Measurements from ENCODE around the gene ZNF570.

The ZNF570 gene

DNA sequence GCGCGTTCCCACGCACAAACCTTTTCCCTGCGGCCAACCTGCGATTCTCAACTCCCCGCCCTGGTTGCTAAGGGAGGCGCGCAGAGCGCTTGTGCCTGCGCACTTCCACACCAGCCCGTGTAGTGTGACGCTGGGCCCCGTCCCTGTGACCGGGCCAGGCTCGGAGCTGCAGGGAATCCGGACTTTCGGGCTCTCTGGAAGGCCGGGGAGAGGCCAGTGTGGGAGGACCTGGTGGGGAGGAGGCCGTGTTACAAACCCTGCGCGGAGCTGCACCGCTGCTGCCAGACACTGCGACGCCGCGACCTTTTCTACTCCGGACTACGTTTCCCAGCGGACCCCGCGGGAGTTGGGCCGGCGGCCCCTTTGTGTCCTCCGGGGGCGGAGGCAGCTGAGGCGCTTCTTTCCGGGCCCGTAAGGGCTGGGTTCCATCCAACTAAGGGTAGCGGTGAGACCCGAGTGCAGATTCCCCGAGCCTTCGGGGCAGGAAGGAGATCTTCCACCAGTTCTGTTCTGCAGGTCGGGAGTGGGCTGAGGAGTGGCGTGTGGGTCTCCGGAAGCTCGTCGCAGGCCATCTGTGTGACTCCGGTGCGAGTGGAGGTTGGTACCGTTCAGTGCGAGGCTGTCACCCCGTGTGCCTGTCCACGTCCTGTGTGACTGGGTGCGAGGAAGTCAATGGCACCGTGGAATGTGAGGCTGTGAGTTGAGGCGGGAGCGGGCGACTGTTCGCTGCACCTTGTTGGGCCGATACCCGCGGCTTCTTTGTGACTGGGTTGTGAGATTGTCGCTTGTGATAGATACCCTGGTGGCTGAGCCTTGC is at the start of gene ZNF570:
Gene ZNF570 (plus strand): TSS at position 396 of the 817 bp plus-strand sequence. CDS start 999 bp downstream, outside the sequence.
- DNase-seq (ENCODE audit: low spot score) = no peak

DNA sequence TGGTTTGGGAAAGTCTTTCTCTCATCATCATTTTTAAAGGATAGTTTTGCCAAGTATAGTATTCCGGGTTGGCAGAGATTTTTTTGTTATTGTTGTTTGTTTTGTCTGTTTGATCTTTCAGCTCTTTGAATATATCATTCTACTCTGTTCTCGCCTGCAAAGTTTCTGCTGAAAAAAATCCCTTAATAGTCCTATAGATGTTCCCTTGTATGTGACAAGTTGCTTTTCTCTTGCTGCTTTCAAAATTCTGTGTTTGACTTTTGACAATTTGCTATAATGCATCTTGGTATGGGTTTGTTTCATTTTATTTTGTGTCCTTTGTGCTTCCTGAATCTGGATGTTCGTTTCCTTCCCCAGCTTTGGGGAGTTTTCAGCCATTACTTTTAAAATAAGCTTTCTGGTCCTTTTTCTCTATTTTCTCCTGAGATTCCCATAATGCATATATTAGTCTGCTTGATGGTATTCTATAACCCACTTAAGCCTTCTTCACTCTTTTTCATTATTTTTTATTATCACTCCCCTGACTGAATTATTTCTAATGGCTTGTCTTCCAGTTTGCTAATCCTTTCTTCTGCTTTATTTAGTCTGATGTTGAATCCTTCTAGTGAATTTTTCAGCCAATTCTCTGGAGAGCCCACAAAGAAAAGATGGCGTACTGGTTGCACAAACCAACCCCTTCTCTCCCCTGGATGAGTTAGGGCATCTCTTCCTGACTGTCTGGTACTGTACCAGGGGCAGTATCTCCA is 16.5 kb upstream of the ZNF570 start:
- DNase-seq (ENCODE audit: low spot score) = no peak

DNA sequence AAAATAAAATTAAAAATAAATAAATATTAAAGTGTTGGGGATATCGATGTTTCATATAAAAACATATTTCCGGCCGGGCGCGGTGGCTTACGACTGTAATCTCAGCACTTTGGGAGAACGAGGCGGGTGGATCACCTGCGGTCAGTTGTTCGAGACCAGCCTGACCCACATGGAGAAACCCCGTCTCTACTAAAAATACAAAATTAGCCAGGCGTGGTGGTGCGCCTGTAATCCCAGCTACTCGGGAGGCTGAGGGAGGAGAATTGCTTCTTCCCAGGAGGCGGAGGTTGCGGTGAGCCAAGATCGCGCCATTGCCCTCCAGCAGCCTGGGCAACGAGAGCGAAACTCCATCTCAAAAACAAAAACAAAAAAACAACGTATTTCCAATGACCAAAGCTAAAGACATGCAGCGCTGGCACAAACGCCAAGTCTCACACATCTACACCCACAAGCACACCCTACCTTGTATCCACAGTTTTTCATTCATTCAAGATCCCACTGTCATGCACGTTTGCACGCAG is 2.8 kb upstream of the ZNF570 start:
- DNase-seq (ENCODE audit: low spot score) = no peak

DNA sequence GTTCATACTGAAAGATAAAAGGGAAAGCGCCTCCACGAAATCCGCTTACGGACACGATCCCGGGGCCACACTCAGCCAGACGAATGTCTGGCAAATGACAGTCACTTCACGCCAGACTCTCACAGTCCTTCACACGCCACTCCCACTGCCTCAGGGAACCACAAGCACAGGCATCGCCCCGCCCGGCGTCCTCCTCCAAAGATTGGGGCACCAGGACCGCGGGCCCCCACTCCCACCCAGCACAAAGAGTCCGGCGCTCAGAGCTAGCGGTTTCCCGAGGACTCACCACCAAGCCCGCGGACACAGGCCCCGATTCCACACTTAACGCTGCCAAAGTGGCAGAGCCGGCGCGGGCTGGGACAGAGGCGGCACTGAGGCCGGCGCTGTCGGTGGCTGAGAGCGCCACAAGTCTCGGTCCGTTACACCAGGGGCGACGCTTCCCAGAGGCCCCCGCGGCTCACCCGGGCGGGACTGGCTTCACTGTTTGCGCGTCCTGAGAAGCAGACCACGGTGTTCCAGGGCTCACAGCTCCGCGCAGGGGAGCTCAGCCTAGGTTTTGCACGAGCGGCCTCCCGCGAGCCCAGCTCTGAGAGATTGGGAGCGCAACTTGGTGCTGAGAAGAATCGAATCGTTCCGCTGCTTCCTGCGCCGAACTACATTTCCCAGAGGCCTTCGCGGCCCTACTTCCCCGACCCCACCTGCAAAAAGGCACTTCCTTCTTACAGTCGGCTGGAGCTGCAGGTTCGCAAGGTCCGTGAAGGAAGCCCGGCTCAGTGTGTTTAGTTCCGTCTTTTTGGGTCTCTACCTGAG is 2.2 kb upstream of the ZNF570 start, which contains the start of gene ZNF569:
Gene ZNF569 (minus strand): TSS at position 647 of the 810 bp plus-strand sequence. CDS start 22,523 bp downstream, outside the sequence.
- DNase-seq (ENCODE audit: low spot score) = peak; percentile 94

DNA sequence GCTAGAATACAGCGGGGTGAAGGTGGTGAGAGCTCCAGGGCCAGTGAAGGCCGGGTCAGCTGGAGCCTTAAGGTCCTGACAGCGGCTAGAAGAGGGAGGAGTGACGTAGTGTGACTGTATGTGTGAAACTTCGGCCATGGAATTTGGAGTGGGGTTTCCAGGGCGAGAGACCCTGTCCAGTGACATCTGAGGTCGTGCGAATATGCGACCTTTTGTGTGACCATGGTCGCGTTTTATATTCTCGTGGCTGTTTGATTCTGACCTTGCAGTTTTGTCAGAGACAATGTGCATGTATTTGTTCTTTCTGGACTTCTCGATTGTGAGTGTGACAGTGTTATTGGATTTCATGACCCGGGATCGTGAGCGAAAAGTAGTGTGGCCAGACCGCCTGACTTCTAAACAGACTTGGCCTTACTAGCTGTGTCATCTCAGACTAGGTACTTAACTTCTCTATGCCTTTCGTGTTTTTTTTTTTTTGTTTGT is 1.5 kb upstream of the ZNF570 start:
- DNase-seq (ENCODE audit: low spot score) = no peak

DNA sequence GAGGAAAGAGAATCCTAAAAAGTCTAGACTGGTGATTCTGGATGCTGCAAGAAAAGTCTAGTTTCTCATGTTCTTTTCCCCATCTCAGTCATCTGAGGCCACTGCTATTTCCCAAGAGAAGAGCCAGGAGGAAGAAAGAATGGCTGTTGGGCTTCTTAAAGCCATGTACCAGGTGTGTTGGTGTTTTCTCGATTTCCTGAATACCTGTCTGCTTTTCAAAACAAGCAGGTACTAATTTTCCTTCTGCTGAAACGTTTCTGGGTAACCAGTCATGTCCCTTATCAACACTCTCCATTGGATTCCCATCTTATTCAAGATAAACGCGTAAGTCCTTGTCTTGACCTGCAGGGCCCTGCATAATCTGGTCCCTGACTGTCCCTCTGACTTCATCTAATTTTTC is 1.1 kb downstream of the ZNF570 start:
- no peak for DNase-seq (ENCODE audit: low spot score)

DNA sequence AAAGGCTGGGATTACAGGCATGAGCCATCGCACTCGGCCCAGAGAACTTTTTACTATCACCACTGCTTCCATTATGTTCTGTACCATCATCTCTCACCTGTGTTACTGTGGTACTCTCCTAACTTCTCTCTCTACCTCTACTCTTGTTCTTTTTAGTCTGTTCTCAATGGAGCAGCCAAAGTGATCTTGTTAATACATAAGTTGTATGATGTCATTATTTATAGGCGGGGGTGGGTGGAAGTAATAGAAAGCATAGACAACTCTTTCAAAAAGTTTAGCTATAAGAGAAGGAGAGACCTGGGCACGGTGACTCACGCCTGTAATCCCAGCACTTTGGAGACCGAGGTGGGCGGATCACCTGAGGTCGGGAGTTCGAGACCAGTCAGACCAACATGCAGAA is 3.0 kb downstream of the ZNF570 start:
- no peak for DNase-seq (ENCODE audit: low spot score)

DNA sequence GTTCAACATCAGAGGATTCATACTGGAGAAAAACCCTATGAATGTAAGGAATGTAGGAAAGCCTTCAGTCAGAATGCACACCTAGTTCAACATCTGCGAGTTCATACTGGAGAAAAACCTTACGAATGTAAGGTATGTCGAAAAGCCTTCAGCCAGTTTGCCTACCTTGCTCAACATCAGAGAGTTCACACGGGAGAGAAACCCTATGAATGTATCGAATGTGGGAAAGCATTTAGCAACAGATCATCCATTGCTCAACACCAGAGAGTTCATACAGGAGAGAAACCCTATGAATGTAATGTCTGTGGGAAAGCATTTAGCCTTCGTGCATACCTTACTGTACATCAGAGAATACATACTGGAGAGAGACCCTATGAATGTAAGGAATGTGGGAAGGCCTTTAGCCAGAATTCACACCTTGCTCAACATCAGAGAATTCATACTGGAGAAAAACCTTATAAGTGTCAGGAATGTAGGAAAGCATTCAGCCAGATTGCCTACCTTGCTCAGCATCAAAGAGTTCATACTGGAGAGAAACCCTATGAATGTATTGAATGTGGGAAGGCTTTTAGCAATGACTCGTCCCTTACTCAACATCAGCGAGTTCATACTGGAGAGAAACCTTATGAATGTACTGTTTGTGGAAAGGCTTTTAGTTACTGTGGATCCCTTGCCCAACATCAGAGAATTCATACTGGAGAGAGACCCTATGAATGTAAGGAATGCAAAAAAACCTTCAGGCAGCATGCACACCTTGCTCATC is 15.4 kb downstream of the ZNF570 start:
- no peak for DNase-seq (ENCODE audit: low spot score)

DNA sequence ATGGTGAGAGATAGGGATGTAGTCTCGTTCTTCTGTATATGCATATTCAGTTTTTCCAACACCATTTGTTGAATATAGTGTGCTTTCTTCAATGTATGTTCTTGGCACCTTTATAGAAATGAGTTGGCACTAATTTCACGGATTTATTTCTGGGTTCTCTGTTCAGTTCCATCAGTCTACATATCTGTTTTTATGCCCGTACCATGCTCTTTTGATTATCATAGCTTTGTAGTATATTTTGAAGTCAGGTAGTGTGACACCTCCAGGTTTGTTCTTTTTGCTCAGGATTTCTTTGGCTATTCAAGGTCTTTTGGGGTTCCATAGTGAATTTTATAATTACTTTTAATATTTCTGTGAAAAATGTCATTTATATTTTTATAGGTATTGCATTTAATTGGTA is 23.1 kb downstream of the ZNF570 start:
- no peak for DNase-seq (ENCODE audit: low spot score)

DNA sequence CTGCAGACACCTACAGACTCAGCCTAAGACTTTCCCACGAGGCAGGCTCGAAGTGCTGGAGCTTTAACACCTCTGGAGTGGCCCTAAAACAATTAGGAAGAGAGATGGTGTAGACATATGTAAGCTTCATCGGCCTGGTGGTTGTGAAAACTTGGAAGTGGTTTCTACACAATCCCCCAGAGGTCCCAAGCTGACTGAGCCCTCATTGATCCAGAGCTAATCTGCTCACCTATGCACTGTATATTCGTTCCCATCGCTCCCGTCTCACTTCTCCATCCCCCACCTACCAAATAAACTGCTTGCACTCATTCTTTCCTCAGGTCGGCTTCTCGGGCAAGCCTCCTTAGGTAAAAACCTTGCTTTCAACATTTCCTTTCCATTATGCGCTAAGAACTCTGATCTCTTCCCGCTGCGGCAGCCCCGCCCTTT is 36.8 kb downstream of the ZNF570 start:
- DNase-seq (ENCODE audit: low spot score) = no peak

DNA sequence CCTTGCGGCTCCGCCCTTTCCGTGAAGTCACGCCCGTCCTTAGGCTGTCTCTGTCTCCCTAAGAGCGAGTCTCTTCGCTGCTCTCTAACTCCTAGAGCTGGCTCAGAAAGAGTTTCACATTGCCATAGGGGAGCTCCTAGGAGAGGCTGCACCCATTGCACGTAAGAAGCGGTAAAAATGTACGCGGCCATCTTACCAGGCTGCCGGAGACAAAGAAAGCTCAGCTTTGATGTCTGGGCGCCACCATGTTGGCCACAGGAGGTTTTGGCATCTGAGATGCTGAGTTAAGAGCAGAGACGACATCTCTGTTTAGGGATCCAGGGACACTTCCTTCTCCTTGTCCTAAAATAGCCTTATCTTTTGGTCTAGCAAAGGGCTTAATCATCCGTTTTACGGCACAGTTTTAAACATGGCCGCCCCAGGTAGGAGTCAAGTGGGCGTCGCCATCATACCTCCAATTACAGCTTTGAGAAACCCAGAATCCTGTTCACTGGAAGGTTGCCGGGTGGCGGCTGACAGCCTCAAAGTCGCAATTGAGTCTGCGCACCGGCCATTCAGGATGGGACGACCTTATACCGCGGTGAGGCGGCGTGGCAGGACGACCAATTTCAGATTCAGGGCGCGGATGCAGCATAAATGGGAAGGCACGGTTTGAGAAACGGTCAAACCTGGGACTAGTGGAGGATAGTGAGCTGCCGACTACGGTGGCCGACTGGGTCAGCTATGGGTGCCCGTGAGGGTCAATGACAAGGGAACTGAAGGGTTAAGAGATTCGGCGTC is 37.4 kb downstream of the ZNF570 start, which contains the start of gene ZNF793:
Gene ZNF793 (plus strand): TSS at position 553 of the 780 bp plus-strand sequence. CDS start 16,501 bp downstream, outside the sequence.
- no peak for DNase-seq (ENCODE audit: low spot score)

DNA sequence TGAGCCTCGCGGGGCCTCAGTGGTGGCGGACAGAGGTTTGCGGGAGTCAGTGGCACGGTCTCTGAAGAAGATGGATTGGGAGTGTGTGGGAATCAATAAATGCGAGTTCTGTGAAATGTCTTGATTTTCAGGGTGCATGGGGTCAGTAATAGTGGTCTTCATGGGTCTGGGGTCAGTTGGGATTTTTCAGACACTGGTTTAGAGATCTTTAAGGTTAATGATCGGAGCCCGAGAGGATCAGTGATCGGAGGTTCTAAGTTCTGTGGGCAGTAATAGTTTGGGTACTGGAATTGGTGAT is 38.0 kb downstream of the ZNF570 start:
- DNase-seq (ENCODE audit: low spot score) = no peak

DNA sequence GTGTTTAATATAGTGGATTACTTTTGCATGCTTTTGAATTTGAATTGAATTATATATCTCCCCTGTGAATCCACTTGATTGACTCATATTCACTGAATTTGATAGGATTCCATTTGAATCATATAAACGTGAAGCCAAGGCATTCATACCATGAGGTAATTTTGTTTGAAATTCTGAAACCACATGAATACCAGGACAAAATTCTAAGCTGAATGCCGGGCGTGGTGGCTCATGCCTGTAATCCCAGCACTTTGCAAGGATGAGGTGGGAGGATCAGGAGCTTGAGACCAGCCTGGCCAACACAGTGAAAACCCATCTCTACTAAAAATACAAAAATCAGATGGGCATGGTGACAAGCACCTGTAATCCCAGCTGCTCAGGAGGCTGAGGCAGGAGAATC is 42.0 kb downstream of the ZNF570 start:
- DNase-seq (ENCODE audit: low spot score) = no peak

DNA sequence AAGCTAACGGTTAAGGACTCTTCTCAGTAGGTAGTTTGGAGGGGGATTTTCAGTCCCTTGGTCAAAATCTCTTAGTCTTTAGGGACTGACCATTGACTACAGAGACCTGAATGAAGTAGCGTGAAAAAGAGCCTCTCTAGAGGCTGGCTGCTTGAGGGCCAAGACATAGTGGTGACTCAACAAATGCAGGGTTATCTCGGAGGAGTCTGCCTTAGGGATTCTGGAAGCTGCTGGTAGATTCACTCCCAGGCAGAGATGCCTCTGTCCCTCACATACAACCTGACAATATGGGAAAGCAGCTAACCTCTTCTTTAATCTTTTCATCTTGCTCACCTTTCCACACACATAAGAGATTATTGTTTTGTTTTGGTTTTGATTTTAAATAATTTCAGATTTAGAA is 42.7 kb downstream of the ZNF570 start:
- no peak for DNase-seq (ENCODE audit: low spot score)

DNA sequence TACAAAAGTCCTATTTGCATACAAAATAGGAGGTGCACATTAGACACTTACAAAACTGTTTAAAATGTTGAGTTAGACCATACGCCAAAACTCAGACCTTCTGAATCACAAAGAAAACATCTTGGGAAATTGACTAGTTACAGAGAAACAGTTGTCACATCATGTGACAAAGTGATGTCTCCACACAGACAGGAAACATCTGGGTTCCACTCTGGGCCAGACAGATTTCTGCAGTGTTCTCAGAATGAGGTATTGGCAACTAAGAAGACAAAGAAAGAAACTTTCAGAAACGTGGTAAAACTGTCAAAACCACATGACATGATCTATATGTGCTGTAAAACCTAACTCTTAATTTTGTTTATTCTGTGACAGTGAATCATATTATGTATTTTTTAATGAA is 44.2 kb downstream of the ZNF570 start:
- DNase-seq (ENCODE audit: low spot score) = no peak

DNA sequence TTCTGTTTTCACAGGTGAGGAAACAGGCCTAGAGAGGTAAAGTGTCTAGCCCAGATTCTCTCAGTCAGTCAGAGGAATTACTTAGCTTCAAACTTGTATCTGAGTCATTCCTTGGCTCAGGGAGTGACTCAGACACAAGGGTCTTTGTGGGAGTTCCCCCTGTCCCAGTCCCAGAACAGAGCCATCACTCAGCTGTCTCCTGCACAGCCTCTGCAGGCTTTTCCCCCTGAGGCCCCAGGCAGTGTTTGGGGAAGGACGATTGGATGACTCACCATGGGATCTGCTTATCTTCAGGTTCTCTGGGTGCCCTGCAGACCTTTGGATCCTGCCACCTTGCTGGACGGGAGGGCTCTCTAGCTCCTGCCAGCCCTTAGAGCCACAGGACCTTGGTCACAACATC is 50.7 kb downstream of the ZNF570 start:
- DNase-seq (ENCODE audit: low spot score) = no peak

DNA sequence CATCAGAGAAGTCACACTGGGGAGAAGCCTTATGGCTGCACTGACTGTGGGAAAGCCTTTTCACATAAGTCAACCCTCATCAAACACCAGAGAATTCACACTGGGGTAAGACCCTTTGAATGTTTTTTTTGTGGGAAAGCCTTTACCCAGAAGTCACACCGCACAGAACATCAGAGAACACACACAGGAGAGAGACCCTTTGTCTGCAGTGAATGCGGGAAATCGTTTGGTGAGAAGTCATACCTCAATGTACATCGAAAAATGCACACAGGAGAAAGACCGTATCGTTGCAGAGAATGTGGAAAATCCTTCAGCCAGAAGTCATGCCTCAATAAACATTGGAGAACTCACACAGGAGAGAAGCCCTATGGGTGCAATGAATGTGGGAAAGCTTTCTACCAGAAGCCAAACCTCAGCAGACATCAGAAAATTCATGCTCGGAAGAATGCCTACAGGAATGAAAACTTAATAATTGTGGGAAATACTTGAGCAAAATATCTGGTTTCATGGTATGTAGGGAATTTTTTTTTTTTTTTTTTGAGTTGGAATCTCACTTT is 68.3 kb downstream of the ZNF570 start:
- DNase-seq (ENCODE audit: low spot score) = no peak
